ENCODE measurements around the gene MED15.

GRCh38 chr22:20558534-20558933 lies 51.1 kb downstream of the MED15 start:
- no peak for TF ChIP-seq CTCF (IDR thresholded peaks at IDR 0.05)
- TF ChIP-seq POLR2A (IDR thresholded peaks at IDR 0.05), result no peak
